Testis (tissue), 3 donors: ENCODE data around the gene RAPGEF5. TPM values are rescaled to one million over a fixed set of nuclear protein-coding genes. Genes with fewer than 3 reads are reported as not detected.

ENCODE experiments used
- DNase-seq: peaks from one replicate; pipeline ENCODE4 v3.0.0-alpha.2; 2019
- H3K27ac ChIP-seq, 2 donors: fragments of 200-600 bp; sonication (generic); one replicate each; pipeline ENCODE4 v1.5.1; 2019
- H3K27me3 ChIP-seq: fragments of 200-600 bp; sonication (generic); one replicate; pipeline ENCODE4 v1.5.1; 2019
- H3K36me3 ChIP-seq: fragments of 200-600 bp; sonication (generic); one replicate; pipeline ENCODE4 v1.5.1; 2017; ENCODE audit warnings: low read depth; ENCODE audit errors: missing control alignments
- H3K4me1 ChIP-seq: fragments of 200-600 bp; sonication (generic); one replicate; pipeline ENCODE4 v1.5.1; 2019
- H3K4me3 ChIP-seq, 2 donors: fragments of 200-600 bp; sonication (generic); one replicate each; pipeline ENCODE4 v1.5.1; 2017 to 2019
- H3K9me3 ChIP-seq: fragments of 200-600 bp; sonication (generic); one replicate; pipeline ENCODE4 v1.5.1; 2017
- POLR2A ChIP-seq: fragments of 450-650 bp; IDR thresholded peaks from one replicate; pipeline ENCODE4 v1.6.1; 2017; ENCODE audit warnings: antibody characterized with exemption, mild to moderate bottlenecking, moderate library complexity
- WGBS, 2 donors: methylation state at CpG; one replicate each; pipeline ENCODE4 v1.1.5; 2018; 5-methylcytosine and 5-hydroxymethylcytosine counted together
- intact Hi-C: fragments of 100-400 bp; cut with DNase I; formaldehyde crosslinking; loops from one replicate; pipeline ENCODE4 v1.15.1; 2023; ENCODE audit warnings: low total_unique reads
- polyA plus RNA-seq: library from polyadenylated mRNA; stranded (reverse); fragments of 350-450 nt; fragmentation: Illumina TruSeq; extraction: RNeasy Lipid Tissue Mini Kit (QIAGEN cat#74804); gene quantifications from one replicate; pipeline ENCODE4 v1.2.3, GENCODE V29; 2014; ENCODE audit warnings: low read depth, low replicate concordance; ENCODE audit not compliant: insufficient read depth
- total RNA-seq, 2 donors: library from RNA; depleted of rRNA; stranded (reverse); fragments of >200 nt; gene quantifications; one replicate each; pipeline ENCODE4 v1.2.3, GENCODE V29; 2016
- TF ChIP-seq, protein P1 (sequence below), 3 experiments: fragments of 450-650 bp in 2 of 3; fragments of 200-600 bp in 1 of 3; sonication (generic) in 1 of 3; IDR thresholded peaks; one replicate each; pipeline ENCODE4 v1.5.1; 2016 to 2019; ENCODE audit warnings: antibody characterized with exemption in 3 of 3, mild to moderate bottlenecking in 2 of 3, moderate library complexity in 1 of 3

RAPGEF5 gene
- total and polyA plus RNA-seq, 3 donors from 2014 or later, result 16.8 to 67.5 (median 63.8) TPM

DNA sequence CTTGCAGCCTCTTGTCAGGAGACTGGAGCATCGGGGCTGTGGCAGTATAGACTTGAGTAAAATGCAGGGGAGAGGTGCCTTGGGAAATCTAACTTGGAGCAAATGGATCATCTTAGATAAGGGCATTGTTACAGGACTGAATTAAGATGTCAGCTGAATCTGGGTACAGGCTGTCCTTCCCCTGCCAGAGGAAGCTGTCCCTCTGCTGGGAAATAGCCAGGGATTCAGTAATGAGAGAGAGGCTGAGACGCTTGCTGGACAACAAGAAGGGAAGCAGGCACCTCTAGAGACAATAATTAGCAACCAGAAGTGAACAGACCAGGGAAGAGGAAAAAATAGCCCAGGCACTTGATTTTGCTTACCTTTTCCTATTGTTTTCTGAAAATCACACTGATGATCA is 20.7 kb upstream of the RAPGEF5 start:
- intact Hi-C loops, result no loop called here
- peak; percentile 44 for DNase-seq
- 30 to 36% methylated on average over 2 of the region's 2 CpGs for WGBS, 2 donors
- Histone ChIP-seq H3K4me3 (no peak overlapping the region), H3K4me1 (peaks cover 19% of the 10 kb centered on the region), H3K27ac (peak overlapping the region in 1 of 2 donors; percentile 34), H3K36me3 (no peaks in the 10 kb centered on the region), H3K9me3 (no peaks in the 10 kb centered on the region), H3K27me3 (no peaks in the 10 kb centered on the region)
- TF ChIP-seq POLR2A, result no peak
- TF ChIP-seq, protein P1, sequence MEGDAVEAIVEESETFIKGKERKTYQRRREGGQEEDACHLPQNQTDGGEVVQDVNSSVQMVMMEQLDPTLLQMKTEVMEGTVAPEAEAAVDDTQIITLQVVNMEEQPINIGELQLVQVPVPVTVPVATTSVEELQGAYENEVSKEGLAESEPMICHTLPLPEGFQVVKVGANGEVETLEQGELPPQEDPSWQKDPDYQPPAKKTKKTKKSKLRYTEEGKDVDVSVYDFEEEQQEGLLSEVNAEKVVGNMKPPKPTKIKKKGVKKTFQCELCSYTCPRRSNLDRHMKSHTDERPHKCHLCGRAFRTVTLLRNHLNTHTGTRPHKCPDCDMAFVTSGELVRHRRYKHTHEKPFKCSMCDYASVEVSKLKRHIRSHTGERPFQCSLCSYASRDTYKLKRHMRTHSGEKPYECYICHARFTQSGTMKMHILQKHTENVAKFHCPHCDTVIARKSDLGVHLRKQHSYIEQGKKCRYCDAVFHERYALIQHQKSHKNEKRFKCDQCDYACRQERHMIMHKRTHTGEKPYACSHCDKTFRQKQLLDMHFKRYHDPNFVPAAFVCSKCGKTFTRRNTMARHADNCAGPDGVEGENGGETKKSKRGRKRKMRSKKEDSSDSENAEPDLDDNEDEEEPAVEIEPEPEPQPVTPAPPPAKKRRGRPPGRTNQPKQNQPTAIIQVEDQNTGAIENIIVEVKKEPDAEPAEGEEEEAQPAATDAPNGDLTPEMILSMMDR (IDR thresholded peaks at IDR 0.05), result no peak

DNA sequence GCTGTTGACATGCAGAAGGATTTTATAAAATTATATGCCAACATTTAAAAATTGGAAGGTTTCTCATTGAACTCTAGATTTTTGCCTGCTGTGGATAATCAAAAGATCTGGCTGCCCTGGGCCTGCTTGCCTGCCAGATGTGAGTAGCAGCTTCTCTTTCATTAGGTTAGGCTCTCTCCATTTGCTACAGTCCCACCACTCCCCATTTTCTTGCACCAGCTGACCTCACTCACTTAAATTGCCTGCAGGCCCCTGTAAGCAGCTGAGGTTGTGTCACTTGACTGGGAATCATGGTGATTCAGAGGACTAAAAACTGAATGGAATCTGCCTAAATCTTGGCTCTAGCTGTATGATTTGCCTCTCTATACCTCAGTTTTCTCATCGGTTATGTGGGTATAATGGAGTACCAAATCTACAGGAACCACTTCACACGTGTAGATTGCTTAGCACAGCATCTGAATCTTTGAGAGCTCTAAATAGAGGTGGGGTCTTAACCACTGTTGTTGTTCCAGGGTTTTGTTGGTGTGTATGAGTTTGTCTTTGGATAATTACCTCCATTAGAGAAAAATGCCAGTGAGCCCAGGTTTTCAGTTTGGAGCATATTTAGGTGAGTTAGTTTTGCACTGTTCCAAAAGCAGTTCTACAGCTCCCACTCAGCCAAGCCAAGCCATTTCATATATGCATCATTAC is 18.6 kb upstream of the RAPGEF5 start:
- intact Hi-C loops, result no loop called here
- Histone ChIP-seq H3K27me3 (no peaks in the 10 kb centered on the region), H3K36me3 (no peaks in the 10 kb centered on the region), H3K27ac (no peak overlapping the region), H3K4me3 (no peak overlapping the region), H3K9me3 (no peaks in the 10 kb centered on the region), H3K4me1 (peaks cover 19% of the 10 kb centered on the region)
- WGBS, 2 donors, result 95 to 96% methylated on average over 2 of the region's 2 CpGs
- DNase-seq, result no peak
- TF ChIP-seq, protein P1 (IDR thresholded peaks at IDR 0.05), result no peak
- no peak for TF ChIP-seq POLR2A

DNA sequence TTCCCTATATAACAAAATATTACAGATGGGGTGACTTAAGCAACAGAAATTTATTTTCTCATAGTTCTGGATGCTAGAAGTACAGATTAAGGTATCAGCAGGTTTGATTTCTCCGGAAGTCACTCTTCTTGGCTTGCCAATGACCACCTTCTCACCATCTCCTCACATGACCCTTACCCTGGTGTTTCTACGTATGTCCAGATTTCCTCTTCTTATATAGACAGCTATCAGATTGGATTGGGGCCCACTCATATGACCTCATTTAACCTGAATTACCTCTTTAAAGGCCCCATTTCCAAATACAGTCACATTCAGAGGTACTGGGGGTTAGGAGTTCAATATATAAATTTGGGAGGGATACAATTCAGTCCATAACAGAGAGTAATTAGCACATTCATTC is 17.0 kb upstream of the RAPGEF5 start:
- Histone ChIP-seq H3K9me3 (no peaks in the 10 kb centered on the region), H3K4me1 (peaks cover 19% of the 10 kb centered on the region), H3K27ac (no peak overlapping the region), H3K36me3 (no peaks in the 10 kb centered on the region), H3K4me3 (no peak overlapping the region), H3K27me3 (no peaks in the 10 kb centered on the region)
- WGBS, 2 donors, result 60 to 75% methylated on average over 2 of the region's 2 CpGs
- no peak for DNase-seq
- intact Hi-C loops, result no loop called here
- TF ChIP-seq, protein P1 (IDR thresholded peaks at IDR 0.05), result no peak
- TF ChIP-seq POLR2A, result no peak

DNA sequence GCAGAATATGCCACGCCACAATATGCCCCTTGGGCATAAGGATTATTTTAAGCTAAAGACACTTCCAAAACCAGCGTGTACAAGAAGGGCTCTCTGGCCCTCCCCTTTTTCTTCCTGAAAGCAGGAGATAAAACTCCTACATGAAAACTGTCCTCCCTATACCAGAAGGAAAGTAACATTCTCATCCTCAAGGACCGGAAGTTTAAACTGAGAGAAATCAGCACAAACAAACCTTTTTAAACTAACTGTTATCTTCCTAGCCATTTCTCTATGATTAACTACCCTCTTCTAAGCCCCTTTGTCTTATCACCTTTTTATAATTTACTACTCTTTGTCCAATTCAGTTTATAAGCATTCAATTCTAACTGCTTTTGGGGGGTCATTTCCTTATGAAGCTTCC is 16.4 kb upstream of the RAPGEF5 start:
- no peak overlapping the region for H3K4me3 ChIP-seq
- peaks cover 19% of the 10 kb centered on the region for H3K4me1 ChIP-seq
- H3K27ac ChIP-seq, result peak overlapping the region in 1 of 2 donors; percentile 29
- no peaks in the 10 kb centered on the region for H3K9me3 ChIP-seq
- no peaks in the 10 kb centered on the region for H3K27me3 ChIP-seq
- 44 to 60% methylated on average over 3 of the region's 3 CpGs for WGBS, 2 donors
- no peak for DNase-seq
- no peaks in the 10 kb centered on the region for H3K36me3 ChIP-seq
- TF ChIP-seq, protein P1 (IDR thresholded peaks at IDR 0.05), result no peak
- no peak for TF ChIP-seq POLR2A
- intact Hi-C loops, result no loop called here

DNA sequence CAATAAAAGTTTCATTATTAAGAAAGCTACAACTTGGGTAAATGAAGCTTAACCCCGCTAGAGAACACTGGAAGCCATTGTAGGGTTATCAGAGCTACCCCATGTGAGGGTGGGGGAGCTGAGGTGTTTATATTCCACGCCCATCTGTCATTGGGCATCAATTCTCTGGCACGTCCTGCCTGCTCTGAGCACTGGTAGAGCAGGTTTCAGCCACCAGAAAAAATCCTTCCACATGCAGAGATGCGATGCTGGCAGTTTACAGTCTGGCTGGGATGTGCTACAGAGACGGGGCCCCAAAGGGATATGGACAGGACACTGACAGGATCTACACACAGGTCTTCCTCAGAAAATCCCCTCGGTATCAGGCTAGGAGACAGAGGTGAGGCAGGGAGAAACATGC is 15.9 kb upstream of the RAPGEF5 start:
- 65 to 77% methylated on average over 4 to 6 of the region's 6 CpGs for WGBS, 2 donors
- H3K9me3 ChIP-seq, result no peaks in the 10 kb centered on the region
- peak; percentile 64 for DNase-seq
- H3K27ac ChIP-seq, result peak overlapping the region in 1 of 2 donors; percentile 29
- no peak for TF ChIP-seq POLR2A
- TF ChIP-seq, protein P1 (IDR thresholded peaks at IDR 0.05), result no peak
- H3K4me1 ChIP-seq, result peaks cover 15% of the 10 kb centered on the region
- no peaks in the 10 kb centered on the region for H3K36me3 ChIP-seq
- H3K4me3 ChIP-seq, result no peak overlapping the region
- intact Hi-C loops, result no loop called here
- H3K27me3 ChIP-seq, result no peaks in the 10 kb centered on the region
